Right ventricle myocardium inferior (tissue), 1 donor: ENCODE data around the gene AAMP. TPM values are rescaled to one million over a fixed set of nuclear protein-coding genes. Genes with fewer than 3 reads are reported as not detected.

ENCODE experiments used
- ATAC-seq: fragments of 200-7000 bp; cut with Tn5 transposase; one replicate; pipeline ENCODE4 v1.9.1; 2020; ENCODE audit warnings: mild to moderate bottlenecking, moderate library complexity
- DNase-seq: peaks from one replicate; pipeline ENCODE4 v3.0.0; 2021; ENCODE audit errors: missing footprints
- intact Hi-C: fragments of 100-400 bp; cut with DNase I; formaldehyde crosslinking; loops from one replicate; pipeline ENCODE4 v1.11.0; 2022
- total RNA-seq: library from RNA; stranded (reverse); fragmentation: NEBNext Ultra II Directional; extraction: Animal tissue kit (Norgen Biotek cat#: 25700); gene quantifications from one replicate; pipeline ENCODE4 v1.2.1, GENCODE V29; 2021
- donor health status: DM: no; HTN: yes; CAD: no; lungs with severe emphysema.

AAMP gene
- total RNA-seq, 1 donor from 2014 or later = 50.6 TPM

DNA sequence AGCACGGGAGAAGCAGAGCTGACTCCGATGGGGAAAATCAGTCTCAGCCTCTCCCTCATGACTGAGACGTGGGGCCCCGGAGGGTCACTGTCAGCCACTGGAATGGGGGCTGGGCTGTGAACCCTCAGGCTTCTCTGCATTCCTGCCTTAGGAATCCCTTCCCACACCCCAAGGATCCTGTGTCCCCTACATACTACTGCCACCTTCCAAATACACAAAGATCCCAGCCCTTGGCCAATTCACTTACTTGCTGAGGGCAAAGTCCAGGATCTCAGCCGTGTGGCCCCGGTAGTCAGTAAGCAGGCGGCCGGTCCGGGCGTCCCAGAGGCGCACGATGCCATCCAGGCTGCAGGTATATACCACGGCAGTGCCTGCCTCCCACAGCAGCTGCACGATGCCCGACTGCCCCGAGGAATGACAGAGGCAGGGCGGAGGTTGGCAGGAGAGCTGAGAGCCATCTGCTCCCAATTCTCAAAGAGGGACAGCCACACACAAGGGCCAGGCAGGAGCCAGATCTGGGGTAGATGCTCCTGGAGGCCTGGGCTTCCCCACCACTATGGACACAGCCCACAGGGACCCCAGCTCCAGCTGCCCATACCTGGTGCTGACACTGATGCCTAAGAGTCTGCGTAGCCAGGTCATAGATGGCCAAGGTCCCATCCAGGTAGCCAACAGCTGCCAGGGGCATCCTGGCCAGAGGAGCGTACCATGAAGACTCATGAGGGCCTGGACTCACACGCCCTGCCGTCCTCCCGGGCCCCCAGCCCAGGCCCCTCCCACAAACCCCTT, 5.0 kb downstream of the AAMP start:
- ATAC-seq (no peak), DNase-seq (no peak)
- intact Hi-C loops = no loop called here

DNA sequence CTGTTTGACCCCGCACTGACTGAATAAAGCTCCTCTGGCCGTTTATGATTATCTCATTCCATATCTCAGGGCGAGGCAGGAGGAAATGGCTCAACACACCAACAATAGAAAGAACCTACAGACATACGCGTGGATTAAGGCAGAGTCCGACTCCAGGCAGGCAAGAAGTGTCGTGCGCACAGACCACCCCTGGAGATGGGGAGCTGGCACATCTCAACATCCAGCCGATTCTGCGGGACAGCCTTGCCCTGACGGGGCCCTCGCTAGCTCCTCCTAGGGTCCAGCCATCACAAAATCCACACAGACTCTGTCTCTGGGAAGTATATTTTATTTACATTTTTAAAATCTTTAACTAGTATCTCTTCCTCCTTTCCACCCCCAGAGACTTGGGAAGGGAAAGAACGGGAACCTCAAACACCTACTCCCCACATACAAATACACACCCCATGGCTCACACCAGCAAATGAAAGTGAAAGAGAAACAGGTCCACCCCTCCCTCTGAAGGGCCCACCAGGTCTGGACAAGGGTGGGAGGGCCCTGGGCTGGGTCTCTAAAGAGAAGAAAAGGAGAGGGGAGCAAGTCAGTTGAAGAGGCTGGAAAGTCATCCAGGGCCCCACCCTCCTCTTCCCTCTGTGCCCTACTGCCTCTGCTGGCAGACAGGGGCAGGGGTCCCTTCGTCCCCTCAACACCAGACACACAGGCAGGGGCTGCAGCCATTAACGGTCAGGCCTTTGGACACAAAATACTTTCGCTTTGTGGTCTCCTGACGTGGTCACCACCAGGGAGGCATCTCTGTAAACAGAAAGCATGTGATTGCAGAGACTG, 5.9 kb downstream of the AAMP start:
- intact Hi-C loops = no loop called here

DNA sequence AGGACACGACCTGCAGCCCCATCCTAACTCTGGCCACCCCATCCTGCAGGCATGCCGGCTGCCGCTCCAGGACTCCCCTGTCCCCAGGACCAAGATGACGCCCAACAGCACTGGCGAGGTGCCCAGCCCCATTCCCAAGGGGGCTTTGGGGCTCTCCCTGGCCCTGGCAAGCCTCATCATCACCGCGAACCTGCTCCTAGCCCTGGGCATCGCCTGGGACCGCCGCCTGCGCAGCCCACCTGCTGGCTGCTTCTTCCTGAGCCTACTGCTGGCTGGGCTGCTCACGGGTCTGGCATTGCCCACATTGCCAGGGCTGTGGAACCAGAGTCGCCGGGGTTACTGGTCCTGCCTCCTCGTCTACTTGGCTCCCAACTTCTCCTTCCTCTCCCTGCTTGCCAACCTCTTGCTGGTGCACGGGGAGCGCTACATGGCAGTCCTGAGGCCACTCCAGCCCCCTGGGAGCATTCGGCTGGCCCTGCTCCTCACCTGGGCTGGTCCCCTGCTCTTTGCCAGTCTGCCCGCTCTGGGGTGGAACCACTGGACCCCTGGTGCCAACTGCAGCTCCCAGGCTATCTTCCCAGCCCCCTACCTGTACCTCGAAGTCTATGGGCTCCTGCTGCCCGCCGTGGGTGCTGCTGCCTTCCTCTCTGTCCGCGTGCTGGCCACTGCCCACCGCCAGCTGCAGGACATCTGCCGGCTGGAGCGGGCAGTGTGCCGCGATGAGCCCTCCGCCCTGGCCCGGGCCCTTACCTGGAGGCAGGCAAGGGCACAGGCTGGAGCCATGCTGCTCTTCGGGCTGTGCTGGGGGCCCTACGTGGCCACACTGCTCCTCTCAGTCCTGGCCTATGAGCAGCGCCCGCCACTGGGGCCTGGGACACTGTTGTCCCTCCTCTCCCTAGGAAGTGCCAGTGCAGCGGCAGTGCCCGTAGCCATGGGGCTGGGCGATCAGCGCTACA, 7.0 kb downstream of the AAMP start:
- intact Hi-C loops = no loop called here
- DNase-seq (no peak), ATAC-seq (no peak)

More for the DNA sequence above, 5.9 kb downstream of the AAMP start:
- ATAC-seq = no peak
- no peak for DNase-seq

DNA sequence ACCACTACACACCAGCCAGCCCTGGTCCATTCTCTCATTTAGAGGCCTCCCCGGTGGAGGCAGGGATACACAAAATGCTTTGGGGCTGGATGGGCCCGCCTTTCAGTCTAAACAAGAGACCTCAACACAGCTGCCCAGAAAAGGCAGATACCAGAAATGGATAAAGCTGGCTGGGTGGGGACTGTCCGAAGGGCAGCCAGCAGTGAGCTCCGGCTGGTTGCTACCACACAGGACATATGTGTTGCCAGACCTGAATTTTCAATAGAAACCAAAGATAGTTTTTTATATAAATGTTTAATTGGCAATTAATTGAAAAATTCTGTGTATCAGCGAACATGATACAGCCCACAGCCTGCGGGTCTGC, 7.7 kb downstream of the AAMP start:
- ATAC-seq (no peak), DNase-seq (no peak)
- intact Hi-C loops = no loop called here

DNA sequence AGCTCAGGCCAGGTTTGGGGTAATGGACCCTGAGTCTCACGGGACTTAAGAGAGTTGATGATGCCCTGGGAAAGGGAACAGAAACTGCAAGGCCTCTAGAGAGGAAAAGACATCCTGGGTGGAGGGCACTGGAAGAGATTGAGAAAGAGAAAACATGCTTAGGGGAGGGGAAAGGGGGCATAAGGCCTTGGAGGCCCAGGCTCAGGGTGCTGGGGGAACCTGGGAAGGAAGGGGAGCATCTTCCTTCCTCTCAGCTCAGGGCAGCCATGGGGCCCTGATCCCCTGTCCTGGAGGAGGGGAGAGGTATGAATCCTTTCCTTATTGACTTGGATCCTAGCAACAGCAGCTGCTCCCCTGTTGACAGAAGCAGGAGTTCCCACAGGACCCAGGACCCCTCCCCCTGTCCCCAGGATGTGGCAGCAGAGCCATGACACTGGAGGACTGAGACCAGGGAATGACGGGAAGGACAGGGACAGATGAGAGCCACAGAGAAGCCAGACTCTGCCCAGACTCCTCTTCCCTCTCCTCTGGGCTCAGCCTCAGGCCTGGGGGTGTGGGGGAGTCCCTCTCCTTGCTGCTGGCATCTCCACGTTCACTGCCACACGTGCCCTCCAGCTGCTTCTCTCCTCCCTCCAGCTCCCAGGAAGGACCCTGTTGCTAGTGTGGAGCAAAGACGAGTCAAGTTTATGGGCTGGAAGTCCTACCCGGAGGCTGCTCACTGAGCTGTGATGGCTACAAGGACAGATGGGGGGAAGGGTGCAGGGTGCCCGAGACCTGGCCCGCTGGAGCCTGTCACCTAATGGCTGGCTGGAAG, 8.3 kb downstream of the AAMP start:
- DNase-seq (no peak), ATAC-seq (no peak)
- intact Hi-C loops = no loop called here

DNA sequence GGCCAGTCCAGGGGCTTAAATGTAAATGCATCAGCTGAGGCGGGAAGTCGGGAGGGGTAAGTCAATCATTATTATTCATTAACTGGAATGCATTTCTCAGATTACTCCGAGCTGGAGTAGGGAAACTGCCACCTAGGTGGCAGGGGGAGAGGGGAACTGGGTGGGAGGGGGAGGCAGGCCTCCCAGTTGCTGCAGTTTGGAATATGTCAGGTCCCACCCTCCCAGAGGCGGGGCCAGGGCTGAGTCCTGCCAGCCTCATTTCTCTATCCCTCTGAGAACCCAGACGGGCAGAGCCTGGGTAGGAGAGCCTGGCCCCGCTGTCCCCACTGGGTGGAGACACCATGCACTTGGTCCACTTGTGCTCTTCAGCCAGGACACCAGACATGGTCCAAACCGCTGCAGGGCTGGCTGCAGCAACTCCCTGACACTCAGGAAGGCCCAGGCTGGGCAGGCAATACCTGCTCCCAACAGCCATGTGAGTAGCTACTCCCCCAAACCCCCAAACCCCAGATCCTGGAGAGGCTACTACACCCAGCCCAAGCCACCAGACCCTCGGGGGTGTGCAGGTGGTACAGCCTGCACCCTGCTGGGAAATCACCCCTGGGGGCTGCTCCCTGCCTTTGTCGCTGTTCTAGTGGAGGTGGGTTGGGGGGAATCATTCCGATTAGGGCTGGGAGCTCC, 9.1 kb downstream of the AAMP start, which contains the start of gene GPBAR1:
GPBAR1 (plus strand) TSS at position 274 of the 681 bp plus-strand sequence. CDS start 1,710 bp downstream, outside the sequence.
- peak; percentile 12 for ATAC-seq
- intact Hi-C loops = no loop called here
- peak; percentile 76 for DNase-seq

DNA sequence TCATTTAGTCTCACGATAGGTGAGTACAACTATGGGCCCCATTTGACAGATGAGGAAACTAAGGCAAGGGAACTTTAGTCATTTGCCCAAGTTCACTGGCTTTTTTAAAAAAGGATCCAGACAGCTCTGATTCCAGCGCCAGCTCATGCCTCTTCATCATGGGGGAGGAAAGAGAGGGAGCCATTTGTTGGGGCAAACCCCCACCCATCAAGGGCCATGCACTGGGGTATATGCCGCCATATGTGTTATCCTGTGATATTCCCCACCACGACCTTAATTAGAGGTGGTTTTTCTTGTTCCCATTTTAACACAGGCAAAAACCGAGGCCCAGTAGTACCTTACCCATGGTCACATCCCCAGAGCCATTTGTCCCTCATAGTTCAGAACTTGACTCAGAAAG, 9.8 kb downstream of the AAMP start:
- intact Hi-C loops = no loop called here
- DNase-seq = no peak
- no peak for ATAC-seq

DNA sequence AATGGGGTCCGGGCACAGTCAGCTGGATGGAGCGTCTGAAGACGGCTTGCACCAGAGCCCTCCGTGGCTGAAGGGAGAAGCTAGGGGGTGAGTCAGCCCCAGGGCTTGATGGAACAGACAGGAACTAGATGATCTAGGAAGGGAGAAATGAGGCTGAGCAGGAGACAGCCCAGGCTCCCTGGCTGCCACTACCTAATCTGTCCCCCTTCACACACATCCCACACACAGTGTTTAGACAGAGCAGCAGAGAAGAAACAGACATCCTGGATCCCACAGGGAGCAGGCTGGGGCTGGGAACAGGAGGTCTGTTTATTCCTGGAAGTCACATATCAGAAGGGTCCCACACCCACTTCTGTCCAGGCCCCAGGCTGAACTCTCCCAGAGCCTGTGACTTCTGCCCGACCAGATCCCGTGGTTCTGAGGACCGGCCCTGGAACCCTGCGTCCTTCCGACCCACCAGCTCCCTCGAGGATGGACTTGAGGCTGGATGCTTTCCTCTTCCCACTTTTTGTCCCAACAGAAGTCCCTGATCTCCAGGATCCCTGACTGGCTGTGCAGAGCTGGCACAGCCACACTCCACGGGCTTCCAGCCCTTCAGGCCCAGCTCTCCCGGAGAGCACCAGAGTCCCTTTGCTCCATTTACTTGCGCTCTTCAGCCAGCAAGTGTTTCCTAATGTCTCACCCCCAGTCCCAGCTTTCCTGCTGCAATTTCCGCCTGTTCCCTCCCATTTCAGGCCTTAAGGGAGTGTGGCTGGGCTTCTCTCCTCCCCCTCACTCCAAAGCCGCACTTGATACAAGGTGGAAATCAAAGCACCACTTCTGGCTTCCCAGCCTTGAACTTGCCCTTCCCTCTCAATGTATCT, 10.6 kb downstream of the AAMP start:
- intact Hi-C loops = loop anchor here (5.0 kb wide), 2 partner anchors 42 to 72 kb away; partner anchors contain the start of gene ARPC2
- DNase-seq = peak; percentile 85
- peak; percentile 84 for ATAC-seq

DNA sequence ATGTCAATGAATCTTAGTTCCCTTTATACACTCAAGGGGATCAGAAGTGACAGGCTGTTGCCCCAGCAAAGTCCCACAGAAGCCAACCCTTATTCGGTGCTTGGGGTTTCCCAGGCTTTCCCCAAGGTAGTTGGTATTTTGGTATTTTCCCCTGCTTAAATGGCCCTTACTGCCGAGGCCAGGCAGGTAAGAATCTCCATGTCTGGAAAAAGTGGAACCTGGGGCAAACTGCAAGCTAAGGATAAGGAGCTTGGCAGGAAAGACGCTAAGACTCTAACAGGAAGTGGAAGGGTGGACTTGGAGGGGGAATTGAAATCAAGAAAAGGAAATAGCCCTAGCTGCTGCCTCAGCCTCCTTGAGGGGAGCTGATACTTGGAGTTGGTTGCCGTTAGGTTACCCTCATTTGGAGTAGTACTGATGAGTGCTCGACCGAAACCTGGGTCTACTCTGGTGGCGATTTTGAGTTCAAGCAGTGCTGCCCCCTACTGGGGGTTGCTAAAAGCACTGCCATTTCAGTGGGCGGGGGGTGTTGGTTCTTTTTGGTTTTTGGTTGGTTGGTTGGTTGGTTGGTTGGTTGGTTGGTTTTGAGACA, 12.5 kb downstream of the AAMP start:
- ATAC-seq (no peak), DNase-seq (no peak)
- intact Hi-C loops = loop anchor here (5.0 kb wide), 2 partner anchors 40 to 70 kb away; partner anchors contain the start of gene ARPC2

DNA sequence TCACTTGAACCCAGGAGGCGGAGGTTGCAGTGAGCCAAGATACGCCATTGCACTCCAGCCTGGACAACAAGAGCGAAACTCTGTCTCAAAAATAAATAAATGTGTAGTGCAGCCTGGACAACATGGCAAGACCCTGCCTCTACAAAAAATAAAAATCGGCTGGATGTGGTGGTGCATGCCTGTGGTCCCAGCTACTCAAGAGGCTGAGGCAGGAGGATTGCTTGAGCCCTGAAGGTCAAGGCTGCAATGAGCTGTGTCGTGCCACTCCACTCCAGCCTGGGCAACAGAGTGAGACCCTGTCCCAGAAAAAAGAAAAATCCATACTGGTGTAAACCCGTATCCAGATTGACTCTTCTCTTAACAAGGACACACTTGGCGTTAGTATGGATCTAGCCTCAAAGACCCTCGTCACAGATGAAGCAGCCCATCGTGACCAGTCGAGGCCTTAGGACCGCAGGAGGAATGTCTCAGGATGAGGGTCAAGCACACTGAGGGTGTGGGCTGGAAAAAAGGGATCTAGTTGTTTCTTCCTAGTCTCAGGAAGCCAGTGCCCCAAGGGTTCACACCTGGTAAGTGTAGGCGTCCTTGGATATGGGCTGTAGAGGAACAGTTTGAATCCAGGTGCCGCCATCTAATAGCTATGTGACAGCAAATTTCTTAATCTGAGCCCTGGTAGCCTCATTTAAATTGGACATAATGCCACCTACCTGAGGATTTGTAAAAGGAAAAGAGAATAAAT, 13.2 kb downstream of the AAMP start:
- ATAC-seq (no peak), DNase-seq (no peak)
- intact Hi-C loops = loop anchor here (5.0 kb wide), 2 partner anchors 39 to 69 kb away; partner anchors contain the start of gene ARPC2

DNA sequence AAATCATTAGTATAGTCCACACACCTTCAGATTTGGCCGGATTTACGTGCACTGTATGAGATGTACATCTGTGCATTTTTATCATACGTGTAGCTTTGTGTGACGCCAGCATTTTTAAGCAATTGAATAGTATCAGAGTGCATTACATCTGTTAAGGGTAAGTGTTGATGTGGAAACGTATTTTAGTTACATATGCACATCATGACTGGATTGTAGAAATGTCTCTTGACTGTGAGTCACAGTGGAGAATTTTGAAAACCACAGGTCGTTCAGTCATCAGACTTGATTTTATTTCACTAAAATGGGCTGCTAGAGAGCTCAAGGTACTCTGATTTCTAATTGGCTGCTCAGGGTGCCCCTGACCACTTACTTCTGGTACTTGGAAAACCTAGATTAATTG, 14.5 kb downstream of the AAMP start:
- intact Hi-C loops = loop anchor here (5.0 kb wide), 2 partner anchors 38 to 68 kb away; partner anchors contain the start of gene ARPC2
- DNase-seq = no peak
- ATAC-seq = no peak

DNA sequence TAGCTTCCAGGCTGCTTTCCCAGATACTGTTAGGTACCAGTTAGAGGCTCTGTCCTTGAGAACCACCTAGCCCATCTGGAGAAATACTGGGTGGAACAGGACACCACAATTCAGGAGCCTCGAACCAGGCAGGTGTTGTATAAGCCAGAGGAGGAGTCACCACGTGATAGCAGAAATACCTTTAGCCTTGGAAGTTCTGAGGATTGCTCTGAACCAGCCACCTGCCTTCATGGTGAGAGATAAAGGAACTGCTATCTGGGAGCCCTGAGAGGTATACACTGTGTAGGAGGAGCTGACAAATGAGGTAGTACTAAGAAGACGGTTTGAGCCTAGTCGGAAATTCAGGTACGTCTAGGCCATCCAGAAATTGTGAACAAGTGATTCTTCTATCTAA, 16.7 kb downstream of the AAMP start:
- ATAC-seq = no peak
- intact Hi-C loops = no loop called here
- no peak for DNase-seq

DNA sequence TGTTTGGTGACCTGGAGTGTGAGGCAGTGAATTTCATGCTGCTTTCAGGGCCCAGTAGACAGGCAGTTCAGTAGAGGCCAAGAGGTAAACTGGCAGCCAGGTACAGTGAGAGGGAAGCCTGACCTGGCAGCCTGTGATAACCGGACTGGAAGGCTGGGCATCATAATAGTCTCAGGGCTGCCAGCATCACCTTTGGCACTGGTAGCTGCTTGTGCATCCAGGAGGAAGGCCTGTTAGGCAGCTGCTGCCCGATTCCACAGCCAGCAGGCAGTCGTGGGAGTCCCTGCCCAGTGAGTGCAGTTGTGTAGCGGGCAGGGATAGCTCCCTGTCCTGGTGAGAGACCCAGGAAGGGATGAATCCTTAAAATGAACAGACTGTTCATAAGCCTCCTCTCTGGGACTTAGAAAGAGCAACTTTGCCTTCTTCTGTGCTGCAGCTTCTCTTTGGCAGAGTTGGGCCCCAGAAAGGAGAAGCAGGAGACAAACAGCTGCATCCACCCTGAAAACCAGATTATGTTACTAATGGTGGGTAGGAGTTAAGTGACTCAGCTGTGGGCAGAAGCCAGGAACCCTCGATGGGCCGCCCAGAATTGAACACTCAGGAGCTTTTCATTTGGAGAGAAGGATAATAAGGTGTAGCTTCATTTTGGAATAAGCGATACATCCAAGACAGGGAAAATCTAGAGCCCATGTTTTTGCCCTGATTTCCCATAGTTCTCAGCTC, 17.3 kb downstream of the AAMP start:
- ATAC-seq (peak; percentile 38), DNase-seq (no peak)
- intact Hi-C loops = no loop called here

DNA sequence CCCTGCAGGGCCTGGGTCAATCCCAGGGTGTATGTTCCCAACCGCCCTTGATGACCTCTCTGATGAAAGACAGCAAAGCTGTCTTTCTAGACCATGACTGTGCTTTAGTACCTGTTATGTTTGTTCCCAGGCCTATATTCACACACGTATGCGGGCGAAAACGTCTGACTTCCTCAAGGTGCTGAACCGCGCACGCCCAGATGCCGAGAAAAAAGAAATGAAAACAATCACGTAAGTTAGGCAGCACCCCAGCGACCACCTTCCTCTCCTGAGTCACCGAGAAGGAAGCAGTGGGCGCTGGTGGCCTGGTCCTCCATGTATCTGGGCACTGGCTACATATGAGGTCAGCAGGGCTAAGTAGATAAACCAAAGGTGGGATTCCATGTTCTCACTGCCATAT, 20.2 kb downstream of the AAMP start:
- DNase-seq = no peak
- ATAC-seq = no peak
- intact Hi-C loops = no loop called here

DNA sequence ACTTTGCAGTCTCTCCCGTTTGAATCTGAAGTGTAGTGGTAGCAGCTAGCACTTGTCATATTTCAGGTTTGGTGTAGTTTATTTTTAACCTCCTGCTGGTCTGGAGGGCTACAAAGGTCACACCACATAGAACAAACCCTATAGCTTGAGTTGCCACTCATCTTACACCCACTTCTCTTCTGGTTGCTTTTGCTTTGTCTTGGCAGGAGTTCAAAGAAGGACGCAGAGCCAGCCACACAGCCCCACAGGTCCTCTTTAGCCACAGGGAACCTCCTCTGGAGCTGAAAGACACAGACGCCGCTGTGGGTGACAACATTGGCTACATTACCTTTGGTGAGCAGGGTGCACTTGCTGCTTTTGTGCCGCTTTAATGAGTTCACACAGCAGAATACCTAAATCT, 24.7 kb downstream of the AAMP start:
- intact Hi-C loops = no loop called here
- DNase-seq (no peak), ATAC-seq (peak; percentile 60)
